ENCODE results near the gene KLK10. TPM values are rescaled to one million over a fixed set of nuclear protein-coding genes. Genes with fewer than 3 reads are reported as not detected.

Gene KLK10
- total and polyA plus RNA-seq, 2 donors (not counting 1 experiment from before 2014, with no cell fraction given) = 0.03 TPM; not detected in 1

- Histone ChIP-seq H2AFZ (ENCODE audit: low read length) (no peak overlapping the region), H3K27me3 (ENCODE audit: control insufficient read depth, insufficient read depth, low read length) (no peaks in the 10 kb centered on the region), H3K27ac (ENCODE audit: insufficient read depth, low read length) (no peak overlapping the region), H3K4me1 (ENCODE audit: control insufficient read depth, extremely low read depth, insufficient read depth, low read length) (no peaks in the 10 kb centered on the region), H3K36me3 (ENCODE audit: control insufficient read depth, insufficient read depth, low read length) (no peaks in the 10 kb centered on the region), H4K20me1 (ENCODE audit: control insufficient read depth, extremely low read depth, insufficient read depth, low read length) (no peaks in the 10 kb centered on the region), H3K9ac (ENCODE audit: insufficient read depth, low read length) (no peak overlapping the region), H3K79me2 (ENCODE audit: control insufficient read depth, insufficient read depth, low read length) (no peaks in the 10 kb centered on the region), H3K4me2 (ENCODE audit: extremely low read depth, insufficient read depth, low read length) (no peak overlapping the region), H3K9me3 (ENCODE audit: control insufficient read depth, insufficient read depth, low read depth, low read length) (no peaks in the 10 kb centered on the region), H3K4me3 (replicated peaks in 1 of 4; ENCODE audit: control extremely low read depth in 1 of 4, insufficient read depth in 1 of 4, low read depth in 3 of 4, low read length in 4 of 4) (no peak overlapping the region)
- TF ChIP-seq, protein P1, sequence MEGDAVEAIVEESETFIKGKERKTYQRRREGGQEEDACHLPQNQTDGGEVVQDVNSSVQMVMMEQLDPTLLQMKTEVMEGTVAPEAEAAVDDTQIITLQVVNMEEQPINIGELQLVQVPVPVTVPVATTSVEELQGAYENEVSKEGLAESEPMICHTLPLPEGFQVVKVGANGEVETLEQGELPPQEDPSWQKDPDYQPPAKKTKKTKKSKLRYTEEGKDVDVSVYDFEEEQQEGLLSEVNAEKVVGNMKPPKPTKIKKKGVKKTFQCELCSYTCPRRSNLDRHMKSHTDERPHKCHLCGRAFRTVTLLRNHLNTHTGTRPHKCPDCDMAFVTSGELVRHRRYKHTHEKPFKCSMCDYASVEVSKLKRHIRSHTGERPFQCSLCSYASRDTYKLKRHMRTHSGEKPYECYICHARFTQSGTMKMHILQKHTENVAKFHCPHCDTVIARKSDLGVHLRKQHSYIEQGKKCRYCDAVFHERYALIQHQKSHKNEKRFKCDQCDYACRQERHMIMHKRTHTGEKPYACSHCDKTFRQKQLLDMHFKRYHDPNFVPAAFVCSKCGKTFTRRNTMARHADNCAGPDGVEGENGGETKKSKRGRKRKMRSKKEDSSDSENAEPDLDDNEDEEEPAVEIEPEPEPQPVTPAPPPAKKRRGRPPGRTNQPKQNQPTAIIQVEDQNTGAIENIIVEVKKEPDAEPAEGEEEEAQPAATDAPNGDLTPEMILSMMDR (conservative IDR thresholded peaks at IDR 0.05 in 1 of 2, IDR thresholded peaks at IDR 0.05 in 1 of 2; ENCODE audit: low read depth in 1 of 2, low read length in 2 of 2) = no peak
- no peak for TF ChIP-seq EZH2 (IDR thresholded peaks at IDR 0.05; ENCODE audit: low read length, missing control alignments)
- no peak for DNase-seq (ENCODE audit: low read depth in 2 of 2)
These were observed 39.3 kb downstream of the KLK10 start for GRCh38 chr19:50980208-50980607.

DNA sequence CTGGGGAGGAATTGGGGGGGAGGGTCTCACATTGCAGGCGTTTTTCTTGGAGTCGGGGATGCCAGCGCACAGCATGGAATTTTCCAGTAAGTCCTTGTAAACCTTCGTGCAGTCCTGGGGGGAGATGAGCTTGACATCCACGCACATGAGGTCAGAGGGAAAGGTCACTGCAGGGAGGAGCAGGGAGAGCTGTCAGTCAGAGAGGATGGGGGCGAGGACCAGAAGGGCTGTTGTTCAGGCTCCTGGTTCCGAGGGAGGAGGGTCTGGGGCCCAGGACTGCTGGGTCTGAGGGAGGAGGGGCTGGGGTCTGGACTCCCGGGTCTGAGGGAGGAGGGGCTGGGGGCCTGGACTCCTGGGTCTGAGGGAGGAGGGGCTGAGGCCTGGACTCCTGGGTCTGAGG is 39.8 kb downstream of the KLK10 start:
- TF ChIP-seq, protein P1 (conservative IDR thresholded peaks at IDR 0.05 in 1 of 2, IDR thresholded peaks at IDR 0.05 in 1 of 2; ENCODE audit: low read depth in 1 of 2, low read length in 2 of 2) = no peak
- no peak for TF ChIP-seq EZH2 (IDR thresholded peaks at IDR 0.05; ENCODE audit: low read length, missing control alignments)
- Histone ChIP-seq H2AFZ (ENCODE audit: low read length) (no peak overlapping the region), H3K9ac (ENCODE audit: insufficient read depth, low read length) (no peak overlapping the region), H3K27ac (ENCODE audit: insufficient read depth, low read length) (no peak overlapping the region), H3K9me3 (ENCODE audit: control insufficient read depth, insufficient read depth, low read depth, low read length) (no peaks in the 10 kb centered on the region), H3K4me2 (ENCODE audit: extremely low read depth, insufficient read depth, low read length) (no peak overlapping the region), H3K27me3 (ENCODE audit: control insufficient read depth, insufficient read depth, low read length) (no peaks in the 10 kb centered on the region), H3K4me3 (replicated peaks in 1 of 4; ENCODE audit: control extremely low read depth in 1 of 4, insufficient read depth in 1 of 4, low read depth in 3 of 4, low read length in 4 of 4) (no peak overlapping the region), H4K20me1 (ENCODE audit: control insufficient read depth, extremely low read depth, insufficient read depth, low read length) (no peaks in the 10 kb centered on the region), H3K79me2 (ENCODE audit: control insufficient read depth, insufficient read depth, low read length) (no peaks in the 10 kb centered on the region), H3K4me1 (ENCODE audit: control insufficient read depth, extremely low read depth, insufficient read depth, low read length) (no peaks in the 10 kb centered on the region), H3K36me3 (ENCODE audit: control insufficient read depth, insufficient read depth, low read length) (no peaks in the 10 kb centered on the region)
- DNase-seq (ENCODE audit: low read depth in 2 of 2) = no peak

DNA sequence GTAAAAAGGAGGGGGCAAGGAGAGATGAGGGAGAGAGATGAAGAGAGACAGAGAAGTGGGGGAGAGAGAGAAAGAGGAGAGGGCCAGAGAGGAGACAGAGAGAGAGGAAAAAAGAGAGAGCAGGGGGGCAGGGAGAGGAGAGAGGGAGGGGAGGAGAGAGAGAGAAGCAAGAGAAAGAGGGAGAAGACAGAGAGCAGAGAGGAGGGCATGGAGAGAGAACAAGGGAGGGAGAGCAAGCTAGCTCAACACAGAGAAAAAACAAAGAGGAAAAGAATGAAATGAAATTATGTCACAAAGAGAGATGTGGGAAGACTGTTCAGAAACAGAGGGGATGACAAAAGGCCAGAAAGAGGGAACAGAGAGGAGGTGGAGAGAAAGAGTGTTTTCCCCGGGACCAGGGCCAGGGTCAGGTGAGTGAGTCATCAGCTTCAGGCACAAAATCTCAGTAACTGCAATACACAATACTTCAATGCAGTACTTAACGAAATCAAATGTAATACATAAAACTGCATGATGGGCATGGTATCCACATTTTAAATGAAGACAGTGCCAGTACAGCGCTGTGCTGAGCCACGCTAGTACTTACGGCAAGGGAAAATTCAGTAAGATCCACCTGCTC is 40.6 kb downstream of the KLK10 start:
- no peaks in the 10 kb centered on the region for H4K20me1 ChIP-seq (ENCODE audit: control insufficient read depth, extremely low read depth, insufficient read depth, low read length)
- no peaks in the 10 kb centered on the region for H3K9me3 ChIP-seq (ENCODE audit: control insufficient read depth, insufficient read depth, low read depth, low read length)
- no peaks in the 10 kb centered on the region for H3K27me3 ChIP-seq (ENCODE audit: control insufficient read depth, insufficient read depth, low read length)
- H3K79me2 ChIP-seq (ENCODE audit: control insufficient read depth, insufficient read depth, low read length) = no peaks in the 10 kb centered on the region
- no peak for DNase-seq (ENCODE audit: low read depth in 2 of 2)
- TF ChIP-seq, protein P1 (conservative IDR thresholded peaks at IDR 0.05 in 1 of 2, IDR thresholded peaks at IDR 0.05 in 1 of 2; ENCODE audit: low read depth in 1 of 2, low read length in 2 of 2) = no peak
- no peak for TF ChIP-seq EZH2 (IDR thresholded peaks at IDR 0.05; ENCODE audit: low read length, missing control alignments)
- no peak overlapping the region for H3K9ac ChIP-seq (ENCODE audit: insufficient read depth, low read length)
- no peak overlapping the region for H3K27ac ChIP-seq (ENCODE audit: insufficient read depth, low read length)
- no peak overlapping the region for H3K4me3 ChIP-seq (replicated peaks in 1 of 4; ENCODE audit: control extremely low read depth in 1 of 4, insufficient read depth in 1 of 4, low read depth in 3 of 4, low read length in 4 of 4)
- H3K4me2 ChIP-seq (ENCODE audit: extremely low read depth, insufficient read depth, low read length) = no peak overlapping the region
- H3K36me3 ChIP-seq (ENCODE audit: control insufficient read depth, insufficient read depth, low read length) = no peaks in the 10 kb centered on the region
- no peaks in the 10 kb centered on the region for H3K4me1 ChIP-seq (ENCODE audit: control insufficient read depth, extremely low read depth, insufficient read depth, low read length)
- H2AFZ ChIP-seq (ENCODE audit: low read length) = no peak overlapping the region

Measured in fibroblast of lung (primary cell).